DND-41 (cell line): ENCODE data around the gene SH3BGRL3.

ENCODE experiments used
- CTCF ChIP-seq: IDR thresholded peaks from 2 replicates; pipeline ENCODE4 v1.5.1; 2012; ENCODE audit warnings: borderline replicate concordance, low read length, moderate library complexity, mild to moderate bottlenecking; ENCODE audit not compliant: poor library complexity, severe bottlenecking; ENCODE audit errors: extremely low read depth
- EZH2 ChIP-seq: IDR thresholded peaks from 3 replicates; pipeline ENCODE4 v1.6.1; 2012; ENCODE audit warnings: borderline replicate concordance, low read depth, mild to moderate bottlenecking, moderate library complexity, low read length, inconsistent platforms; ENCODE audit not compliant: severe bottlenecking

GRCh38 chr1:26287033-26287711 lies 7.3 kb downstream of the SH3BGRL3 start:
- TF ChIP-seq CTCF (peak; percentile 7), EZH2 (no peak)
